ENCODE measurements around the gene PLPP4.

DNA sequence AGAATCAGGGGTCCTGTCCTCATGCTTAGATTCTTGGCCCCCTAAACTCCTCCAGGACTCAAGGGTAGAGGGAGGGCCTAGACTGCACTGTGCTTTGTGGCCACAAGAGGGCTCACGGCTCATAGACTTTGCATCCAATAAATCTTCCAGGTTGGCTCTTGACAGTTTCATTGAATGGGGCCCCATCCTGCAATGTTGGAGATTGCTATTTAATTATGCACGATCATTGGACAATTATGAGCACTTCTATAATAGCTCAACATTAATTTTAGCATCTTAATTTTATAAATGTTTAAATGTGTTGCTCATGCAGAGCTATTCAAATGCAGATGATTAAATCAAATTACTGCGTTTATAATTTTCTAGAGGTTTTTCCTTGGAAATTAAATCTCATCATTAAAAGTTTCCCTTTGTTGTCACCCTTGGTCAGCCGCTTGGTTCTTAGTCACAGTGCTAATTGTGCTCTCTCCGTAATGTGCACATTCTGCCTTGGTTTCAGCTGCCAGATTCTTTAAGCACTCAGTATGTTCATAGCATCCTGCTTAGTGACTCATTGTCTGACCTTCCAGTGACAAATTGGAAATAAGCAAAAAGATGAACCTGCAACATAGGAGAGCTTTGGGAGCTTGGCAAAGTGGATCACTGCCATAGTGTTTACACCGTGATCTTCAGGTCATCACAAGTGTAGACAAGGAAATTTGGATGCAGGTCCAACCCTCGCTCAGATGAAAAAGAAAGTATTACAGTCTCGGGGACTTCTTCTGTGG is 33.4 kb upstream of the PLPP4 start:
- TF ChIP-seq POLR2AphosphoS5 (IDR thresholded peaks at IDR 0.05), result no peak
- TF ChIP-seq, protein P1, sequence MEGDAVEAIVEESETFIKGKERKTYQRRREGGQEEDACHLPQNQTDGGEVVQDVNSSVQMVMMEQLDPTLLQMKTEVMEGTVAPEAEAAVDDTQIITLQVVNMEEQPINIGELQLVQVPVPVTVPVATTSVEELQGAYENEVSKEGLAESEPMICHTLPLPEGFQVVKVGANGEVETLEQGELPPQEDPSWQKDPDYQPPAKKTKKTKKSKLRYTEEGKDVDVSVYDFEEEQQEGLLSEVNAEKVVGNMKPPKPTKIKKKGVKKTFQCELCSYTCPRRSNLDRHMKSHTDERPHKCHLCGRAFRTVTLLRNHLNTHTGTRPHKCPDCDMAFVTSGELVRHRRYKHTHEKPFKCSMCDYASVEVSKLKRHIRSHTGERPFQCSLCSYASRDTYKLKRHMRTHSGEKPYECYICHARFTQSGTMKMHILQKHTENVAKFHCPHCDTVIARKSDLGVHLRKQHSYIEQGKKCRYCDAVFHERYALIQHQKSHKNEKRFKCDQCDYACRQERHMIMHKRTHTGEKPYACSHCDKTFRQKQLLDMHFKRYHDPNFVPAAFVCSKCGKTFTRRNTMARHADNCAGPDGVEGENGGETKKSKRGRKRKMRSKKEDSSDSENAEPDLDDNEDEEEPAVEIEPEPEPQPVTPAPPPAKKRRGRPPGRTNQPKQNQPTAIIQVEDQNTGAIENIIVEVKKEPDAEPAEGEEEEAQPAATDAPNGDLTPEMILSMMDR (IDR thresholded peaks at IDR 0.05), result peak; percentile 39 to 73 (median 65)

Measured in upper lobe of left lung (tissue), 4 donors.